Measurements from ENCODE around the gene SFXN5. TPM values are rescaled to one million over a fixed set of nuclear protein-coding genes. Genes with fewer than 3 reads are reported as not detected.
A peak's percentile ranks its signal among the peaks of the same experiment; 100 is the strongest.

SFXN5 gene
- total RNA-seq, 1 experiment from 2014 or later = 31.3 TPM

DNA sequence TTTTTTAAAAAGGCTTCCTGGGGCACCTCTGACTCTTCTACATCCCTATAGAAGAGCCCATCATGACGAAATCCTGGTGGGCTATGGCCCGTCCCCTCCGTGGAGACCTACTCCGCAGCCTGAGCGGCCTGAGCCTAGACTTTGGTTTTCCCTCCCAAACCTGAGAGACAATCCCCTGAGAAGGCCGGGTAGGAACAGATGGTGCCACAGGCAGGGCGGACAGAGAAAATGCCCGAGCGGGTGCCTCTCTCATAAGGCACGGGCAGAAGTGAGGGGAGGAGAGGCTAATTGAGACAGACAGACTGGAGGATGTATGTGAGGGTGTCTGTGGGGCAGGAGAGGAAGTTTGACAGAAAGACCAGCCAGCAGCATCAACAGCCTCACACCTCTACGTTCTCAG lies 20.2 kb upstream of the SFXN5 start:
- ChIA-PET CTCF (interaction anchor here (1.5 kb wide), 1 partner anchor 86 kb away, joined by 3 read pairs; no protein-coding TSS in a partner anchor), POLR2A (no interaction called here)
- no TSS peak for BruUV-seq (replicated peaks)
- H3K27me3 ChIP-seq (replicated peaks; ENCODE audit: control insufficient read depth, insufficient read depth, low read length) = no peaks in the 10 kb centered on the region
- H3K4me1 Mint-ChIP-seq (ENCODE audit: low read depth, unreplicated experiment) = peaks cover 13% of the 10 kb centered on the region
- H3K4me3 ChIP-seq (ENCODE audit: low read depth, low read length) = no peak overlapping the region
- H3K27ac Mint-ChIP-seq (ENCODE audit: unreplicated experiment) = peak overlapping the region; percentile 43
- no peaks in the 10 kb centered on the region for H3K36me3 ChIP-seq (ENCODE audit: control insufficient read depth, insufficient read depth, low read length)
- no peak overlapping the region for H3K4me3 Mint-ChIP-seq (ENCODE audit: unreplicated experiment)
- TF ChIP-seq, protein P1, sequence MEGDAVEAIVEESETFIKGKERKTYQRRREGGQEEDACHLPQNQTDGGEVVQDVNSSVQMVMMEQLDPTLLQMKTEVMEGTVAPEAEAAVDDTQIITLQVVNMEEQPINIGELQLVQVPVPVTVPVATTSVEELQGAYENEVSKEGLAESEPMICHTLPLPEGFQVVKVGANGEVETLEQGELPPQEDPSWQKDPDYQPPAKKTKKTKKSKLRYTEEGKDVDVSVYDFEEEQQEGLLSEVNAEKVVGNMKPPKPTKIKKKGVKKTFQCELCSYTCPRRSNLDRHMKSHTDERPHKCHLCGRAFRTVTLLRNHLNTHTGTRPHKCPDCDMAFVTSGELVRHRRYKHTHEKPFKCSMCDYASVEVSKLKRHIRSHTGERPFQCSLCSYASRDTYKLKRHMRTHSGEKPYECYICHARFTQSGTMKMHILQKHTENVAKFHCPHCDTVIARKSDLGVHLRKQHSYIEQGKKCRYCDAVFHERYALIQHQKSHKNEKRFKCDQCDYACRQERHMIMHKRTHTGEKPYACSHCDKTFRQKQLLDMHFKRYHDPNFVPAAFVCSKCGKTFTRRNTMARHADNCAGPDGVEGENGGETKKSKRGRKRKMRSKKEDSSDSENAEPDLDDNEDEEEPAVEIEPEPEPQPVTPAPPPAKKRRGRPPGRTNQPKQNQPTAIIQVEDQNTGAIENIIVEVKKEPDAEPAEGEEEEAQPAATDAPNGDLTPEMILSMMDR (IDR thresholded peaks at IDR 0.05; ENCODE audit: insufficient read depth in 1 of 2, low read depth in 1 of 2, low read length in 1 of 2, severe bottlenecking in 1 of 2, unreplicated experiment in 1 of 2) = no peak
- no peaks in the 10 kb centered on the region for H3K9me3 Mint-ChIP-seq (ENCODE audit: unreplicated experiment)
- peaks cover 5% of the 10 kb centered on the region for H3K36me3 Mint-ChIP-seq (ENCODE audit: insufficient read depth, unreplicated experiment)
- H3K4me1 ChIP-seq = peaks cover 40% of the 10 kb centered on the region
- no peaks in the 10 kb centered on the region for H3K9me3 ChIP-seq
- no peaks in the 10 kb centered on the region for H3K27me3 Mint-ChIP-seq (ENCODE audit: insufficient read depth, unreplicated experiment)
- intact Hi-C loops (cut with micrococcal nuclease; ENCODE audit: unreplicated experiment) = no loop called here
- no peak for DNase-seq

DNA sequence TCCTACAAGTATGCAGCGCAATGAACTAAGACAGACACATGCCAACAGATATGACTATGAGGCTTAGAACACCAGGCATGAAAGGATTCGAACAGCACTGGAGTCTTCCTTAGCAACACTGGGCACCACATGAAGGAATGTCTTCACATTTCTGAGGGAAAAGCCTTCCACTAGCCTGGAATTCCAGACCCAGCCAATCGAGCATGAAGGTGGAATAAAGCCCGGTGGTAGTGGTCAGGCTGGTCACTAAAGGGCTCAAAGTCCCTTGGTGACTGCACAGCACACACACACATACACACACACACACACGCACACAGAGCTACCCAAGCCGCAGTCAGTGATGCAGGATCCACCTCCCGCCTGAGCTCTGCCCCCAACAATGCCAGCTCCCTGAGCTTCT lies 19.7 kb upstream of the SFXN5 start:
- intact Hi-C loops (cut with micrococcal nuclease; ENCODE audit: unreplicated experiment) = no loop called here
- Histone ChIP-seq H3K27me3 (replicated peaks; ENCODE audit: control insufficient read depth, insufficient read depth, low read length) (no peaks in the 10 kb centered on the region), H3K9me3 (no peaks in the 10 kb centered on the region), H3K36me3 (ENCODE audit: control insufficient read depth, insufficient read depth, low read length) (no peaks in the 10 kb centered on the region), H3K4me1 (peaks cover 40% of the 10 kb centered on the region), H3K4me3 (ENCODE audit: low read depth, low read length) (no peak overlapping the region)
- H3K27ac Mint-ChIP-seq (ENCODE audit: unreplicated experiment) = no peak overlapping the region
- DNase-seq = peak in 1 of 2 experiments; percentile 36
- H3K9me3 Mint-ChIP-seq (ENCODE audit: unreplicated experiment) = no peaks in the 10 kb centered on the region
- ChIA-PET CTCF (interaction anchor here (1.5 kb wide), 1 partner anchor 86 kb away, joined by 3 read pairs; no protein-coding TSS in a partner anchor), POLR2A (no interaction called here)
- peaks cover 5% of the 10 kb centered on the region for H3K36me3 Mint-ChIP-seq (ENCODE audit: insufficient read depth, unreplicated experiment)
- no peak overlapping the region for H3K4me3 Mint-ChIP-seq (ENCODE audit: unreplicated experiment)
- TF ChIP-seq, protein P1 (IDR thresholded peaks at IDR 0.05; ENCODE audit: insufficient read depth in 1 of 2, low read depth in 1 of 2, low read length in 1 of 2, severe bottlenecking in 1 of 2, unreplicated experiment in 1 of 2) = no peak
- peaks cover 13% of the 10 kb centered on the region for H3K4me1 Mint-ChIP-seq (ENCODE audit: low read depth, unreplicated experiment)
- no peaks in the 10 kb centered on the region for H3K27me3 Mint-ChIP-seq (ENCODE audit: insufficient read depth, unreplicated experiment)
- no TSS peak for BruUV-seq (replicated peaks)

DNA sequence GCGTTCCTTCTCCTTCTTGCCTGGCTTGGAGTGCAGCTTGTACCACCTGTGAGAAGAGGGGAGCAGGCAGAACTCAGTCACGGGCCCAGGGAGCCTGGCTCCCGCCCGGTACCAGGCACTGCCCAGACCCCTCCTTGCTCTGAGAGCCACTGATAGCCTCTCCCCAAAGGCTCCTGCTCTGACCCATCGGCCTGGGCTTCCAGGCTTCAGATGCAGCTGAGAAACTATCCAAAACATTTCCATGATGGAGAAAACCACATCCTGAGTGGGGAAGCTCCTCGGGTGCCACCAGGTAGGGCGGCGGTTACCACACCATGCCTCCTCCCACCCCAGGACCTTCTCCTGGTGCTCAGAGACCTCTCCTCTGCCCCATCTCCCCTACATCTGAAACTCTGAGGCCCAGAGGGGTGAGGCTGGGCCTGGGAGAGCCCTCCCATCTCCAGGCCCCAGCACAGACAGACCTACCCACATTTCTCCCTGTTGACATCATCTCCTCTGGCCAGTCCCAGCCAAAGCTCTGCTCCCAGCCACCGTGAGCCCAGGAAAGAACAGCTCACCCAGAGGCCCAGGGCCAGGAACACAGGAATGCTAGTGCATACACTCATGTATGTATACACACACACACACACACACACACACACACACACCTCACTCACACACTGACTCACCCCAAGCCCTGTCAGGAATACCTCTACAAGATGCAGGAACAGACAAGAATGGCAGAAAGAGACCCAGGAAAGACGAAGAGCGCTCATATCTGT lies 17.9 kb upstream of the SFXN5 start:
- Histone ChIP-seq H3K4me1 (peaks cover 47% of the 10 kb centered on the region), H3K27me3 (replicated peaks; ENCODE audit: control insufficient read depth, insufficient read depth, low read length) (no peaks in the 10 kb centered on the region), H3K9me3 (no peaks in the 10 kb centered on the region), H3K4me3 (ENCODE audit: low read depth, low read length) (no peak overlapping the region), H3K36me3 (ENCODE audit: control insufficient read depth, insufficient read depth, low read length) (no peaks in the 10 kb centered on the region)
- POLR2A ChIA-PET = no interaction called here
- TF ChIP-seq, protein P1 (IDR thresholded peaks at IDR 0.05; ENCODE audit: insufficient read depth in 1 of 2, low read depth in 1 of 2, low read length in 1 of 2, severe bottlenecking in 1 of 2, unreplicated experiment in 1 of 2) = no peak
- intact Hi-C loops (cut with micrococcal nuclease; ENCODE audit: unreplicated experiment) = loop anchor here (5.0 kb wide), 1 partner anchor 178 kb away; no protein-coding TSS in a partner anchor
- CTCF ChIA-PET = interaction anchor here (0.7 to 1.5 kb wide), 2 partner anchors 23 to 88 kb away, joined by 3 read pairs; partner anchors contain the start of gene RAB11FIP5
- H3K4me3 Mint-ChIP-seq (ENCODE audit: unreplicated experiment) = no peak overlapping the region
- no peaks in the 10 kb centered on the region for H3K9me3 Mint-ChIP-seq (ENCODE audit: unreplicated experiment)
- peaks cover 5% of the 10 kb centered on the region for H3K36me3 Mint-ChIP-seq (ENCODE audit: insufficient read depth, unreplicated experiment)
- H3K4me1 Mint-ChIP-seq (ENCODE audit: low read depth, unreplicated experiment) = peaks cover 24% of the 10 kb centered on the region
- H3K27ac Mint-ChIP-seq (ENCODE audit: unreplicated experiment) = peak overlapping the region; percentile 40
- no TSS peak for BruUV-seq (replicated peaks)
- peak; percentile 63 to 73 for DNase-seq
- H3K27me3 Mint-ChIP-seq (ENCODE audit: insufficient read depth, unreplicated experiment) = no peaks in the 10 kb centered on the region

Measured in Caco-2 (cell line).